Endothelial cell (in vitro differentiated cells): ENCODE measurements around the gene BCL2L13. TPM values are rescaled to one million over a fixed set of nuclear protein-coding genes. Genes with fewer than 3 reads are reported as not detected.
"Not testable (repeated sequence)": the region's sequence is repeated elsewhere in the genome, so short reads cannot be mapped to it uniquely, and the experiment has no call there.

Experiments
- DNase-seq: peaks from one replicate; pipeline ENCODE4 v3.0.0; 2021; ENCODE audit warnings: low spot score
- H3K27ac Mint-ChIP-seq: one replicate; pipeline ENCODE4 v1.8.0; 2021; ENCODE audit warnings: mixed read lengths, inconsistent platforms; ENCODE audit not compliant: unreplicated experiment
- H3K27me3 Mint-ChIP-seq: one replicate; pipeline ENCODE4 v1.8.0; 2021; ENCODE audit warnings: mild to moderate bottlenecking, moderate library complexity, mixed read lengths, inconsistent platforms; ENCODE audit not compliant: unreplicated experiment
- H3K36me3 Mint-ChIP-seq: one replicate; pipeline ENCODE4 v1.8.0; 2021; ENCODE audit warnings: mild to moderate bottlenecking, low read depth, mixed read lengths, inconsistent platforms; ENCODE audit not compliant: unreplicated experiment
- H3K4me1 Mint-ChIP-seq: one replicate; pipeline ENCODE4 v1.8.0; 2021; ENCODE audit warnings: mild to moderate bottlenecking, mixed read lengths, inconsistent platforms; ENCODE audit not compliant: unreplicated experiment
- H3K4me3 Mint-ChIP-seq: one replicate; pipeline ENCODE4 v1.8.0; 2021; ENCODE audit warnings: mild to moderate bottlenecking, mixed read lengths, inconsistent platforms; ENCODE audit not compliant: unreplicated experiment
- H3K9me3 Mint-ChIP-seq: one replicate; pipeline ENCODE4 v1.8.0; 2021; ENCODE audit warnings: mixed read lengths, inconsistent platforms; ENCODE audit not compliant: unreplicated experiment
- total RNA-seq: library from RNA; stranded (reverse); fragmentation: NEBNext Ultra II Directional; extraction: Animal tissue kit (Norgen Biotek cat#: 25700); gene quantifications from one replicate; pipeline ENCODE4 v1.2.1, GENCODE V29; 2021; ENCODE audit not compliant: unreplicated experiment
- TF ChIP-seq, protein P1 (sequence below): fragments of 200-600 bp; sonication (generic); IDR thresholded peaks from one replicate; pipeline ENCODE4 v1.5.0; 2021; ENCODE audit warnings: antibody characterized with exemption; ENCODE audit not compliant: unreplicated experiment

The BCL2L13 gene
- total RNA-seq, 1 donor from 2014 or later, result 26.2 TPM

DNA sequence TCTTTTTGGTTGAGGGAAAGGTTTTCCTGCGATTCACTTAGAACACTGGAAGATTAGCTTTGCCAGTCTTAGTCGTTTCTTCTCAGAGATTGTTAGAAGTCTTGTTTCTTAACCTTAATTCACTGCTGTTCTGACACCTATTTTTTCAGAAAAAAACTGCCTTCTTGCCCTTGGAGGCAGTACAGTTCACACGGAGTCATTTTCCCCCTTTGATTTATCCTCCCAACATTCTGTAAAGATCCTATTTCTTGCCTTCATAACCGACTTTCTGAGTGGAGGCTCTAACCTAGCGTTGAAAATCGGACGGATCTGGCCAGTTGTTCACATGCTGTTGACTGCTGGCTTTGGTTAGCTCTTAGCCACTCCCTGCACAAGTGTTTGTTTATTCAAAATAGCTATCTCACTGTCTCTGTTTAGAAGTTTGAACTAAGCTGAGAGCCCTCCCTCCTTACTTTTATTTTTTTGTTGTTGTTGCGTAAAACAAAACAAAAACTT is 737 bp downstream of the BCL2L13 start:
- H3K9me3 Mint-ChIP-seq, result no peaks in the 10 kb centered on the region
- no peak for DNase-seq
- H3K27me3 Mint-ChIP-seq, result peaks cover 9% of the 10 kb centered on the region
- peak overlapping the region; percentile 96 for H3K4me3 Mint-ChIP-seq
- TF ChIP-seq, protein P1, sequence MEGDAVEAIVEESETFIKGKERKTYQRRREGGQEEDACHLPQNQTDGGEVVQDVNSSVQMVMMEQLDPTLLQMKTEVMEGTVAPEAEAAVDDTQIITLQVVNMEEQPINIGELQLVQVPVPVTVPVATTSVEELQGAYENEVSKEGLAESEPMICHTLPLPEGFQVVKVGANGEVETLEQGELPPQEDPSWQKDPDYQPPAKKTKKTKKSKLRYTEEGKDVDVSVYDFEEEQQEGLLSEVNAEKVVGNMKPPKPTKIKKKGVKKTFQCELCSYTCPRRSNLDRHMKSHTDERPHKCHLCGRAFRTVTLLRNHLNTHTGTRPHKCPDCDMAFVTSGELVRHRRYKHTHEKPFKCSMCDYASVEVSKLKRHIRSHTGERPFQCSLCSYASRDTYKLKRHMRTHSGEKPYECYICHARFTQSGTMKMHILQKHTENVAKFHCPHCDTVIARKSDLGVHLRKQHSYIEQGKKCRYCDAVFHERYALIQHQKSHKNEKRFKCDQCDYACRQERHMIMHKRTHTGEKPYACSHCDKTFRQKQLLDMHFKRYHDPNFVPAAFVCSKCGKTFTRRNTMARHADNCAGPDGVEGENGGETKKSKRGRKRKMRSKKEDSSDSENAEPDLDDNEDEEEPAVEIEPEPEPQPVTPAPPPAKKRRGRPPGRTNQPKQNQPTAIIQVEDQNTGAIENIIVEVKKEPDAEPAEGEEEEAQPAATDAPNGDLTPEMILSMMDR, result no peak
- H3K4me1 Mint-ChIP-seq, result peaks cover 13% of the 10 kb centered on the region
- peaks cover 6% of the 10 kb centered on the region for H3K36me3 Mint-ChIP-seq
- H3K27ac Mint-ChIP-seq, result peak overlapping the region; percentile 99

DNA sequence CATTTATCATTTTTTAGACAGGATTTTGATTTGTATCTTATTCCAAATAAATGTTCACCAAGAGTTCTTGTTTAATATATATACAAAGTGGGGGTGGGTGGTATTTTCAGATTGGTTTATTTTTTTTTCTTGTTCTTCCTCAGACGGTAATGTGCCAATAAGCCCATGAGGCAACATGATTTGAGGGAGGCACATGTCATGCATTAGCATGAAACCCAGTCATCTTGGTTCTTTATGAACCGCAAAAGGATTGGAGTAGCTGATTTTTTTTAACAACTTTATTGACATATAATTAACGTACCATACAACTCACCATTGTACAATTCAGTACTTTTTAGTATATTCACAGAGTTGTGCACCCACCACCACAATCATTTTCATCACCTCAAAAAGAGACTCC is 2.7 kb downstream of the BCL2L13 start:
- TF ChIP-seq, protein P1, result no peak
- H3K4me3 Mint-ChIP-seq, result no peak overlapping the region
- H3K9me3 Mint-ChIP-seq, result no peaks in the 10 kb centered on the region
- peaks cover 9% of the 10 kb centered on the region for H3K27me3 Mint-ChIP-seq
- no peak overlapping the region for H3K27ac Mint-ChIP-seq
- H3K36me3 Mint-ChIP-seq, result peaks cover 6% of the 10 kb centered on the region
- peaks cover 13% of the 10 kb centered on the region for H3K4me1 Mint-ChIP-seq
- DNase-seq, result no peak

DNA sequence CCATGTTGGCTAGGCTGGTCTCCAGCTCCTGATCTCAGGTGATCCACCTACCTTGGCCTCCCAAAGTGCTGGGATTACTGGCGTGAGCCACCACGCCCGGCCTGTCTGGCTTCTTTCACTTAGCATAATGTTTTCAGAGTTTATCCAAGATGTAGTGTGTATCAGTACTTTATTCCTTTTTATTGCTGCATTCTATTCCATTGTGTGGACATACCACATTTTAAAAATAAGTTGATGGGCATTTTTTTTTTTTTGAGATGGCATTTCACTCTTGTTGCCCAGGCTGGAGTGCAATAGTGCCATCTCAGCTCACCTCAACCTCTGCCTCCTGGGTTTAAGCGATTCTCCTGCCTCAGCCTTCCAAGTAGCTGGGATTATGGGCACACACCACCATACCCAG is 3.8 kb downstream of the BCL2L13 start:
- H3K36me3 Mint-ChIP-seq, H3K4me3 Mint-ChIP-seq, H3K9me3 Mint-ChIP-seq, H3K27ac Mint-ChIP-seq, DNase-seq, H3K27me3 Mint-ChIP-seq: not testable (repeated sequence)
- H3K4me1 Mint-ChIP-seq, result peaks cover 13% of the 10 kb centered on the region

DNA sequence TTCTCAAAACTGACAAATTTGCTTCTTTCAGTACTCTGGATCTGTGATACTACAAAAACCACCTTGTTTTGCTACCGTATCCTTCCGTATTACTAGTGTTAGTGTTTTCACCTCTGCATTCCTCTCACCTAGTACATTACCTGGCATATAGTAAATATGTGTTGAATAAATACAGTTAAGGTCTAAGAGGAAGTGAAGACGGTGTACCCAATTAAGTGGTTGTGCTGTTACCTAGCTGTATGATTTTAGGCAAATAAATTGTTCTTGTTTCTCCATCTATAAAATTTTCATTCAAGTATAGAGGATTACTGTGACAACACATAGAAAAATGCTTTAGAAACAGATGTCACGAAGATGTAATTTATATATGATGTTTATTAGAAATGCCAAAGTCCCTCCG is 8.9 kb downstream of the BCL2L13 start:
- Mint-ChIP-seq H3K27me3 (no peaks in the 10 kb centered on the region), H3K27ac (no peak overlapping the region)

DNA sequence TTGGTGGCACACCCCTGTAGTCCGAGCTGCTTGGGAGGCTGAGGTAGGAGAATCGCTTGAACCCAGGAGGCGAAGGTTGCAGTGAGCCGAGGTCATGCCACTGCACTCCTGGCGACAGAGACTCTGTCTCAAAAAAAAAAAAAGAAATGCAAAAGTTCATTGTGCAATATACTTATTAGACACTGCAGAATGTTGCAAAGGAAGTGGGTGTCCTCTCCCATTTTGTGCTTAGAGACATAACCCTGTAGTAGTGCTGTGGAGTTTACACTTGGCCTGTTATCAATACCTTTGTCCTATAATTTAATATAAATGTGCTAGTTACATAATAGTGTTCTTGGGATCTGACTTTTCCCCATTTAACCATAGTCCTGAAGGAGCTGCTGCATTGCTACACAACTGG is 9.4 kb downstream of the BCL2L13 start:
- H3K27ac Mint-ChIP-seq, result no peak overlapping the region
- H3K4me1 Mint-ChIP-seq, result no peaks in the 10 kb centered on the region
- H3K27me3 Mint-ChIP-seq, result no peaks in the 10 kb centered on the region
- TF ChIP-seq, protein P1, result no peak
- peaks cover 9% of the 10 kb centered on the region for H3K36me3 Mint-ChIP-seq
- H3K9me3 Mint-ChIP-seq, result no peaks in the 10 kb centered on the region
- no peak overlapping the region for H3K4me3 Mint-ChIP-seq
- no peak for DNase-seq

More for the DNA sequence above, 8.9 kb downstream of the BCL2L13 start:
- H3K4me3 Mint-ChIP-seq, result no peak overlapping the region
- TF ChIP-seq, protein P1, result no peak
- no peak for DNase-seq
- no peaks in the 10 kb centered on the region for H3K4me1 Mint-ChIP-seq
- no peaks in the 10 kb centered on the region for H3K9me3 Mint-ChIP-seq
- peaks cover 8% of the 10 kb centered on the region for H3K36me3 Mint-ChIP-seq
